Neural cell (in vitro differentiated cells): ENCODE results near the gene ANKLE1. TPM values are rescaled to one million over a fixed set of nuclear protein-coding genes. Genes with fewer than 3 reads are reported as not detected.

Experiments used
- H2AFZ ChIP-seq: fragments of 200-600, 300-800 bp; sonication (generic), shearing (Covaris generic); 2 replicates; pipeline ENCODE4 v1.6.0; 2014; ENCODE audit warnings: low read depth, mild to moderate bottlenecking, antibody characterized with exemption, low read length, moderate library complexity
- H3F3A ChIP-seq: fragments of 200-600 bp; shearing (Covaris generic); 2 replicates; pipeline ENCODE4 v1.6.1; 2016; ENCODE audit warnings: mild to moderate bottlenecking, moderate library complexity, mixed read lengths, antibody characterized with exemption, low read length; ENCODE audit not compliant: insufficient read depth, poor library complexity, severe bottlenecking
- H3K27ac ChIP-seq: fragments of 200-600, 300-800 bp; sonication (generic), shearing (Covaris generic); 2 replicates; pipeline ENCODE4 v1.5.1; 2014; ENCODE audit warnings: mild to moderate bottlenecking, low read length, moderate library complexity
- H3K27me3 ChIP-seq: fragments of 300-800, 200-600 bp; sonication (generic), shearing (Covaris generic); 2 replicates; pipeline ENCODE4 v1.6.0; 2014; ENCODE audit warnings: mild to moderate bottlenecking, low read depth, low read length, moderate library complexity; ENCODE audit not compliant: insufficient read depth
- H3K36me3 ChIP-seq: fragments of 300-800, 200-600 bp; sonication (generic), shearing (Covaris generic); 2 replicates; pipeline ENCODE4 v1.5.1; 2014; ENCODE audit warnings: mild to moderate bottlenecking, antibody characterized with exemption, low read length, moderate library complexity; ENCODE audit not compliant: insufficient read depth
- H3K4me2 ChIP-seq: fragments of 300-800, 200-600 bp; sonication (generic), shearing (Covaris generic); 2 replicates; pipeline ENCODE4 v1.6.0; 2014; ENCODE audit warnings: mild to moderate bottlenecking, low read length
- H3K4me3 ChIP-seq: fragments of 300-800, 200-600 bp; sonication (generic), shearing (Covaris generic); 2 replicates; pipeline ENCODE4 v1.5.1; 2014; ENCODE audit warnings: mild to moderate bottlenecking, low read length, moderate library complexity
- H3K79me2 ChIP-seq: fragments of 200-600 bp; shearing (Covaris generic); replicated peaks from 2 replicates; pipeline ENCODE4 v1.6.0; 2014; ENCODE audit warnings: mild to moderate bottlenecking, low read length, moderate library complexity; ENCODE audit not compliant: insufficient read depth
- H3K9ac ChIP-seq: fragments of 300-800, 200-600 bp; sonication (generic), shearing (Covaris generic); 2 replicates; pipeline ENCODE4 v1.6.1; 2016; ENCODE audit warnings: mild to moderate bottlenecking, low read length, mixed read lengths
- H3K9me2 ChIP-seq: fragments of 200-600 bp; shearing (Covaris generic); 2 replicates; pipeline ENCODE4 v1.6.1; 2016; ENCODE audit warnings: mild to moderate bottlenecking, low read length, mixed read lengths; ENCODE audit not compliant: insufficient read depth
- H3K9me3 ChIP-seq: fragments of 200-600, 300-800 bp; sonication (generic), shearing (Covaris generic); 2 replicates; pipeline ENCODE4 v1.6.1; 2016; ENCODE audit warnings: mild to moderate bottlenecking, mixed run types, low read length, moderate library complexity, mixed read lengths
- H4K20me1 ChIP-seq: fragments of 200-600 bp; shearing (Covaris generic); 2 replicates; pipeline ENCODE4 v1.6.1; 2016; ENCODE audit warnings: mild to moderate bottlenecking, mixed run types; ENCODE audit not compliant: insufficient read depth
- EP300 ChIP-seq: fragments of 450-650 bp; conservative IDR thresholded peaks from 2 replicates; pipeline ENCODE4 v1.6.1; 2014; ENCODE audit warnings: antibody characterized with exemption, mild to moderate bottlenecking, moderate library complexity; ENCODE audit not compliant: poor library complexity, severe bottlenecking
- EZH2 ChIP-seq: fragments of 200-600, 300-800 bp; shearing (Covaris generic), sonication (generic); IDR thresholded peaks from 2 replicates; pipeline ENCODE4 v1.6.1; 2014; ENCODE audit warnings: antibody characterized with exemption, low read length, borderline replicate concordance, mild to moderate bottlenecking; ENCODE audit not compliant: insufficient read depth, poor library complexity, severe bottlenecking
- MXI1 ChIP-seq: fragments of 450-650 bp; conservative IDR thresholded peaks from 2 replicates; pipeline ENCODE4 v1.6.1; 2014; ENCODE audit warnings: antibody characterized with exemption, mild to moderate bottlenecking; ENCODE audit not compliant: poor library complexity, severe bottlenecking
- POLR2AphosphoS5 ChIP-seq: IDR thresholded peaks from 2 replicates; pipeline ENCODE4 v1.6.1; 2012
- RAD21 ChIP-seq: fragments of 450-650 bp; conservative IDR thresholded peaks from 2 replicates; pipeline ENCODE4 v1.6.1; 2014; ENCODE audit warnings: antibody characterized with exemption, mild to moderate bottlenecking, moderate library complexity
- REST ChIP-seq: IDR thresholded peaks from 2 replicates; pipeline ENCODE4 v1.6.1; 2012; ENCODE audit warnings: borderline replicate concordance
- SMC3 ChIP-seq: fragments of 450-650 bp; conservative IDR thresholded peaks from 2 replicates; pipeline ENCODE4 v1.6.1; 2014; ENCODE audit warnings: antibody characterized with exemption, mild to moderate bottlenecking, moderate library complexity; ENCODE audit not compliant: poor library complexity
- TAF1 ChIP-seq: IDR thresholded peaks from 2 replicates; pipeline ENCODE4 v1.6.1; 2012; ENCODE audit warnings: low read depth
- polyA plus RNA-seq: library from polyadenylated mRNA; depleted of rRNA; stranded (reverse); fragments of >200 nt; gene quantifications from 2 replicates; pipeline ENCODE4 v1.2.3, GENCODE V29; 2014
- TF ChIP-seq, protein P1 (sequence below): fragments of 450-650 bp; IDR thresholded peaks from 2 replicates; pipeline ENCODE4 v1.5.1; 2014; ENCODE audit warnings: antibody characterized with exemption, mild to moderate bottlenecking, moderate library complexity; ENCODE audit not compliant: poor library complexity, severe bottlenecking

Gene ANKLE1
- polyA plus RNA-seq, 1 donor from 2014 or later: 9.3 TPM

GRCh38 chr19:17309965-17310461 is 28.3 kb downstream of the ANKLE1 start:
- Histone ChIP-seq H3F3A (no peaks in the 10 kb centered on the region), H3K4me3 (peak overlapping the region; percentile 97), H3K4me2 (peak overlapping the region; percentile 75), H3K9ac (peak overlapping the region; percentile 82), H2AFZ (peak overlapping the region; percentile 33), H3K9me2 (no peaks in the 10 kb centered on the region), H4K20me1 (no peaks in the 10 kb centered on the region), H3K27ac (peak overlapping the region; percentile 61), H3K79me2 (peaks cover 18% of the 10 kb centered on the region), H3K27me3 (no peaks in the 10 kb centered on the region), H3K9me3 (no peaks in the 10 kb centered on the region), H3K36me3 (no peaks in the 10 kb centered on the region)
- TF ChIP-seq REST (no peak), TAF1 (no peak), SMC3 (no peak), MXI1 (no peak), POLR2AphosphoS5 (no peak), EZH2 (no peak), RAD21 (no peak), EP300 (no peak)
- TF ChIP-seq, protein P1, sequence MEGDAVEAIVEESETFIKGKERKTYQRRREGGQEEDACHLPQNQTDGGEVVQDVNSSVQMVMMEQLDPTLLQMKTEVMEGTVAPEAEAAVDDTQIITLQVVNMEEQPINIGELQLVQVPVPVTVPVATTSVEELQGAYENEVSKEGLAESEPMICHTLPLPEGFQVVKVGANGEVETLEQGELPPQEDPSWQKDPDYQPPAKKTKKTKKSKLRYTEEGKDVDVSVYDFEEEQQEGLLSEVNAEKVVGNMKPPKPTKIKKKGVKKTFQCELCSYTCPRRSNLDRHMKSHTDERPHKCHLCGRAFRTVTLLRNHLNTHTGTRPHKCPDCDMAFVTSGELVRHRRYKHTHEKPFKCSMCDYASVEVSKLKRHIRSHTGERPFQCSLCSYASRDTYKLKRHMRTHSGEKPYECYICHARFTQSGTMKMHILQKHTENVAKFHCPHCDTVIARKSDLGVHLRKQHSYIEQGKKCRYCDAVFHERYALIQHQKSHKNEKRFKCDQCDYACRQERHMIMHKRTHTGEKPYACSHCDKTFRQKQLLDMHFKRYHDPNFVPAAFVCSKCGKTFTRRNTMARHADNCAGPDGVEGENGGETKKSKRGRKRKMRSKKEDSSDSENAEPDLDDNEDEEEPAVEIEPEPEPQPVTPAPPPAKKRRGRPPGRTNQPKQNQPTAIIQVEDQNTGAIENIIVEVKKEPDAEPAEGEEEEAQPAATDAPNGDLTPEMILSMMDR: no peak

DNA sequence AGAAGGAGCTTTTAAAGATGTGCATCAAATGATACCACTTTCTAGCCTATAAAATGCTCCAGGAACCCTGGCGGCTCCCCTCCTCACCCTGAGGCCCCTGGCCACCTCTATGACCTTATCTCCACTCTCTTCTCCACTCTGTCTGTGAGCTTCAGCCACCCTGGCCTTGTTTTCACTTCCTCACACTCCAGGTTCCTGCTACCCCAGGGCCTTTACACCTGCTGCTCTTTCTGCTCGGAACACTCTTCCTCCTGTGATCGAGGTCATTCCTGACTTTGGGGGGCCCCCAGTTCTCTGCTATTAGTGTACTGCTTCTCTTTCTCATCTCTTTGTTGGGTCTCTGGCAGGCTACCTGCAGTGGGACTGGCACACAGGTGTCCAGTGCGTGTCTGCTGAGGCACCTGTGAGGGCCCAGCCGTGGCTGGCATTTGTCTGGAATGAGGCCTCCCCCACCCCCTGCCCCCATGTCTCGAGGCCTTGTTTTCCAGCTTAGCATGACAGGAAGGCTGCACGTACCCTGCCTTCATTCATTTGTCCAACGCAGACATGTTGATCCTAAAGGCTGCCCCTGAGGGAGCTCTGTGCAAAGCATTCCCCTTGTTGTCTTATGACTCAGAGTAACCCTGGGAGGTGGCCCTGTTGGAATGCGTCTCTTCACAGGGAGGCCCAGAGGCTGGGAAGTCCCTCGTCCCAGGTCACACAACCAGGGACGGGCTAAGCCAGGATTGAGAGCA is 29.9 kb downstream of the ANKLE1 start:
- Histone ChIP-seq H3F3A (no peaks in the 10 kb centered on the region), H3K9me3 (no peaks in the 10 kb centered on the region), H4K20me1 (no peaks in the 10 kb centered on the region), H2AFZ (no peak overlapping the region), H3K9ac (no peak overlapping the region), H3K27ac (no peak overlapping the region), H3K4me3 (no peak overlapping the region), H3K27me3 (no peaks in the 10 kb centered on the region), H3K79me2 (peaks cover 18% of the 10 kb centered on the region), H3K36me3 (no peaks in the 10 kb centered on the region), H3K9me2 (no peaks in the 10 kb centered on the region), H3K4me2 (no peak overlapping the region)
- TF ChIP-seq MXI1 (no peak), TAF1 (no peak), REST (no peak), POLR2AphosphoS5 (no peak), SMC3 (no peak), EP300 (no peak), EZH2 (no peak)
- TF ChIP-seq, protein P1: no peak
